ENCODE data around the gene GRM7.

- TF ChIP-seq CTCF (IDR thresholded peaks at IDR 0.05) (no peak), POLR2A (IDR thresholded peaks at IDR 0.05) (no peak)
Observed at GRCh38 chr3:7749931-7750695, 889.2 kb downstream of the GRM7 start.

All from adrenal gland (tissue), 5 donors.